Fibroblast of lung (primary cell): Measurements from ENCODE around the gene WWOX.

ENCODE experiments used
- CTCF ChIP-seq, 2 donors: IDR thresholded peaks in 1 of 2; conservative IDR thresholded peaks in 1 of 2; 1 replicate in 1 of 2; 2 replicates in 1 of 2; pipeline ENCODE4 v1.5.1; 2011 to 2012; ENCODE audit warnings: low read length in 2 of 2, control low read depth in 1 of 2, inconsistent platforms in 1 of 2, low read depth in 1 of 2, mild to moderate bottlenecking in 1 of 2
- EZH2 ChIP-seq: IDR thresholded peaks from 2 replicates; pipeline ENCODE4 v1.5.1; 2012; ENCODE audit warnings: low read length, control low read depth, mild to moderate bottlenecking; ENCODE audit errors: missing control alignments

- TF ChIP-seq CTCF (conservative IDR thresholded peaks at IDR 0.05 in 1 of 2, IDR thresholded peaks at IDR 0.05 in 1 of 2; ENCODE audit: low read depth in 1 of 2, low read length in 2 of 2), result no peak
- no peak for TF ChIP-seq EZH2
Observed at GRCh38 chr16:78242239-78242630, 142.8 kb downstream of the WWOX start.
